ENCODE measurements around the gene PDE11A. TPM values are rescaled to one million over a fixed set of nuclear protein-coding genes. Genes with fewer than 3 reads are reported as not detected.

PDE11A gene
- total RNA-seq, 1 donor from 2014 or later: not detected

DNA sequence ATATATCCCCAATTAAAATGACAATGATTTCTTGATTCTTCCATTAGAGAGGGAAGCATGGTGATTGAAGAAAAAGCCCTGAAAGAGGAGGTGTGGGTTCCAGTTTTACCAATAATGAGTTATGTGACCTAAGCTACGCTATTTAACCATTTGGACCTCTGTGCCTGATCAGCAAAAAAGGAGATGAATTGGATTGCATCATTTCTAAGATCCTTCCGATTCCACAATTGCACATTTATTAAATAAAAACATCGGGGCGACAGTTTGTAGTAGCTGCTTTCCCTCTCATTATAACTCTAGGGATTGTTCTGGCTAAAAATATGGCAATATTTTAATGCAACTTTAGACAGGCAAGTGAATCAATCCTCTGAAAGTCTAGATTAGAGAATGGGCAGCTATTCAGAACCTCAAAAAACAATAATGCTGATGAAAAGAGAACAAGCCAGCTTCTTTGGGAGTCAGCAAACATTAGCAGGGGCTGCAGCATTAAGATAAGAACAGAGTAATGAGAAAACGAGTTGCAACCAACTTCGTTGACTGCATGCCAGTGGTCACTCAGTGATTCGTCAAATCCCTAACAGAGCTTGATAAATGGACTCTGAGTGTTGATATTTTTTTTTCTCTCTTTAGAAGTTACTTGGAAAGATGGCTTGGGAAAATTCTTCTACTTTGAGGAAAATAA is 378.8 kb downstream of the PDE11A start:
- H3K9me3 Mint-ChIP-seq: no peaks in the 10 kb centered on the region
- H3K27me3 Mint-ChIP-seq: peaks cover 9% of the 10 kb centered on the region
- TF ChIP-seq, protein P1, sequence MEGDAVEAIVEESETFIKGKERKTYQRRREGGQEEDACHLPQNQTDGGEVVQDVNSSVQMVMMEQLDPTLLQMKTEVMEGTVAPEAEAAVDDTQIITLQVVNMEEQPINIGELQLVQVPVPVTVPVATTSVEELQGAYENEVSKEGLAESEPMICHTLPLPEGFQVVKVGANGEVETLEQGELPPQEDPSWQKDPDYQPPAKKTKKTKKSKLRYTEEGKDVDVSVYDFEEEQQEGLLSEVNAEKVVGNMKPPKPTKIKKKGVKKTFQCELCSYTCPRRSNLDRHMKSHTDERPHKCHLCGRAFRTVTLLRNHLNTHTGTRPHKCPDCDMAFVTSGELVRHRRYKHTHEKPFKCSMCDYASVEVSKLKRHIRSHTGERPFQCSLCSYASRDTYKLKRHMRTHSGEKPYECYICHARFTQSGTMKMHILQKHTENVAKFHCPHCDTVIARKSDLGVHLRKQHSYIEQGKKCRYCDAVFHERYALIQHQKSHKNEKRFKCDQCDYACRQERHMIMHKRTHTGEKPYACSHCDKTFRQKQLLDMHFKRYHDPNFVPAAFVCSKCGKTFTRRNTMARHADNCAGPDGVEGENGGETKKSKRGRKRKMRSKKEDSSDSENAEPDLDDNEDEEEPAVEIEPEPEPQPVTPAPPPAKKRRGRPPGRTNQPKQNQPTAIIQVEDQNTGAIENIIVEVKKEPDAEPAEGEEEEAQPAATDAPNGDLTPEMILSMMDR (IDR thresholded peaks at IDR 0.05): no peak
- ATAC-seq (ENCODE audit: low read depth): no peak
- DNase-seq: no peak
- ChIA-PET POLR2A (no interaction called here), CTCF (no interaction called here)
- H3K4me1 Mint-ChIP-seq: no peaks in the 10 kb centered on the region
- no peak overlapping the region for H3K4me3 Mint-ChIP-seq
- intact Hi-C loops (cut with micrococcal nuclease): no loop called here
- no peak overlapping the region for H3K27ac Mint-ChIP-seq
- H3K36me3 Mint-ChIP-seq (ENCODE audit: low read depth): no peaks in the 10 kb centered on the region

DNA sequence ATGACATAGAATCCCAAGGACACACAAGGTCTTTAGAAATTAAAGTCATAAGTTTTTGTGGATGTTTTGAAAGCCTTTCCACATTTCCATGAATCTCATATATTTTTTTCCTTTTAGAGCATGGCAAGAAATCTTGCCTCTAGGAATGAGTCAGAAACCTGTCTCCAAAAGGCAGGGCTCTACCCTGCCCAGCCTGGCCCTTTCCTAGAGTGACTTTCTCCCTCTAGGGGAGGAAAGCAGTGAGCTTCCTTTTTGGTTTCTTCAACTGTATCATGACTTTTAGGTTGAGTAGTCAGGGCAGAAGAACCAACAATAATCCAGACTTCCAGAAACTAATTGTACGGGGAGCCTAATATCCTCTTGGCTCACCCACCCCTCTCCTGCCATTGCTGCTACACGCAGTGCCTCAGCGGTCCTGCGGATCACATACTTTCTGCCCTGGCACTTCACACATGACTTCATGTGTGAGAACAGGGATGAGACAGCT is 379.8 kb downstream of the PDE11A start:
- ChIA-PET CTCF (no interaction called here), POLR2A (no interaction called here)
- Mint-ChIP-seq H3K27ac (no peak overlapping the region), H3K9me3 (no peaks in the 10 kb centered on the region), H3K36me3 (ENCODE audit: low read depth) (no peaks in the 10 kb centered on the region), H3K4me3 (no peak overlapping the region), H3K4me1 (no peaks in the 10 kb centered on the region), H3K27me3 (peaks cover 7% of the 10 kb centered on the region)
- TF ChIP-seq, protein P1 (IDR thresholded peaks at IDR 0.05): no peak
- intact Hi-C loops (cut with micrococcal nuclease): no loop called here
- ATAC-seq (ENCODE audit: low read depth) (no peak), DNase-seq (no peak)

DNA sequence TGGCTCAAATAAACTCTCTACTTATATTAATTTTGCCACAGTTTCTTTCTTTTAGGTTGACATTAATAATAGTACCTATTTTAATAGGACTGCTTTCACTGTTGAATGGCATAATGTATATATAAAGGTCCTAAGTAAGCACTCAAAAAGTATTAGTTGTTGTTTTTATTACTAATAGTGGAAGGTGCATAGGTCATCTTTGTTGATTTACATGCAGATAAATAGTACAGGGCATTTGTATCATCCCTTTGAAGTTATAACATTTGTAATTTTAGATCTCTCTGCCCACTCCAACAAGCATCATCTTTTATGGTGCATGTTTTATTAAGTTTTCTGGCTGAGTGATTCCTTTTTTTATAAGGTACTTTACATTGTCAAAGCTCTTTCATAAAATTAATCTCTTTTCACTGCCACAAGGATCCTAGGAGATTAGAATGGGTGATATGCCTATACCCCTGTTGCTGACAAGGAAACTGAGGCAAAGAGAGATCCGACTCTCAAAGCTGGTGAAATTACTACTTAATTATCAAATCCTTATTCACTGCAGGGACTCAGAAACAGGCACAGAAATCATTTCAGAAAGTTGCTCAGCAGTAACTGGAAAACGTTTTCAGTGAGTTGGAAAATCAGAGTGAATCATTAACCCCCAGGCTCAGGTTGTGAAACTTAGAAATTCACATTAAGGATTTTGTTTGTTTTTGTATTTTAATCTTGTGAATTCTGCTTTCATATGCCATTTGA is 380.4 kb downstream of the PDE11A start:
- H3K27me3 Mint-ChIP-seq: peaks cover 7% of the 10 kb centered on the region
- H3K4me1 Mint-ChIP-seq: no peaks in the 10 kb centered on the region
- ATAC-seq (ENCODE audit: low read depth): no peak
- TF ChIP-seq, protein P1 (IDR thresholded peaks at IDR 0.05): no peak
- ChIA-PET CTCF (no interaction called here), POLR2A (no interaction called here)
- no peaks in the 10 kb centered on the region for H3K9me3 Mint-ChIP-seq
- H3K27ac Mint-ChIP-seq: no peak overlapping the region
- no peak overlapping the region for H3K4me3 Mint-ChIP-seq
- intact Hi-C loops (cut with micrococcal nuclease): no loop called here
- no peaks in the 10 kb centered on the region for H3K36me3 Mint-ChIP-seq (ENCODE audit: low read depth)
- no peak for DNase-seq

DNA sequence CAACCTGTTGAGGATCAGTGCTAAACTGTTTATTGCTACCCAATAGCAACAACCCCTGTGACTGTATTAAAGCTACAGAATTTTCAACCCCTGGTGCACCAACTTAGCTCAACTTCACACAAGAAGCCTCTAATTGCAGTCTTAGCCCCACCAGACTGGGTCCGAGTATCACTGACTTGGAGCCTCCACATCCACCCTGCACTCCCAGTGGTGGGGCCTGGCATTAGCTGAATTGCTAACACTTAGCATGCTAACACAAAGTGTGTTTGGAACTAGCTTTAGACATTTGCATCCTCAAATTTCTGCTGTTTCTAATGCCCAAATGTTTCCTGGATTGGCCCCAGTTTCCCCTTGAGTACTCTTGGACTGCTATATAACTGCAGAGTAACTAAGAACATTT is 381.4 kb downstream of the PDE11A start:
- no peak overlapping the region for H3K27ac Mint-ChIP-seq
- no peak overlapping the region for H3K4me3 Mint-ChIP-seq
- H3K9me3 Mint-ChIP-seq: no peaks in the 10 kb centered on the region
- DNase-seq: no peak
- H3K27me3 Mint-ChIP-seq: peaks cover 4% of the 10 kb centered on the region
- TF ChIP-seq, protein P1 (IDR thresholded peaks at IDR 0.05): no peak
- intact Hi-C loops (cut with micrococcal nuclease): no loop called here
- H3K4me1 Mint-ChIP-seq: no peaks in the 10 kb centered on the region
- no peak for ATAC-seq (ENCODE audit: low read depth)
- H3K36me3 Mint-ChIP-seq (ENCODE audit: low read depth): no peaks in the 10 kb centered on the region
- POLR2A ChIA-PET: no interaction called here
- CTCF ChIA-PET: no interaction called here

DNA sequence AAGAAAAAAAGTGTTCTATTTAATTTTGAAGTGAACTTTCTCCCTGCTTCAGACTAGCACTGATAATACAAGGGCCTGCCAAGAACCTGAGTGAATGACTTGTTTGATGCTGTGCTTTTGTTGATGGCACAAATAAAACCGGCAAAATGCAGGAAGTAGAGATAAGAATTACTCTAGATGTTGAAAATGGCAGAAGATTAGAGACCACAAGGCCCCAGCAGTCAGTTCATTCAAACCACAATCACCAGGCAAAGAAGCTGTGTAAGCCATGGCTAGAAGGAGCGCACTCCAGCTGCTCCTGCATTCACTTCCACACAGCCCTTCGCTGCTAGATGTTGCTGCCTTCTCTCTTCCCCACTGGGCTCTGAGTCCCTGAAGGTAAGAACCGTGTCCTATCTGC is 383.0 kb downstream of the PDE11A start:
- H3K27ac Mint-ChIP-seq: no peak overlapping the region
- no peak overlapping the region for H3K4me3 Mint-ChIP-seq
- intact Hi-C loops (cut with micrococcal nuclease): no loop called here
- no peaks in the 10 kb centered on the region for H3K36me3 Mint-ChIP-seq (ENCODE audit: low read depth)
- ChIA-PET CTCF (no interaction called here), POLR2A (no interaction called here)
- ATAC-seq (ENCODE audit: low read depth) (no peak), DNase-seq (no peak)
- H3K4me1 Mint-ChIP-seq: no peaks in the 10 kb centered on the region
- TF ChIP-seq, protein P1 (IDR thresholded peaks at IDR 0.05): no peak
- H3K9me3 Mint-ChIP-seq: no peaks in the 10 kb centered on the region
- H3K27me3 Mint-ChIP-seq: peaks cover 2% of the 10 kb centered on the region
